ENCODE measurements around the gene IL25. TPM values are rescaled to one million over a fixed set of nuclear protein-coding genes. Genes with fewer than 3 reads are reported as not detected.
"Not testable (repeated sequence)": the region's sequence is repeated elsewhere in the genome, so short reads cannot be mapped to it uniquely, and the experiment has no call there.

IL25 gene
- total RNA-seq, 4 donors from 2014 or later, result not detected

DNA sequence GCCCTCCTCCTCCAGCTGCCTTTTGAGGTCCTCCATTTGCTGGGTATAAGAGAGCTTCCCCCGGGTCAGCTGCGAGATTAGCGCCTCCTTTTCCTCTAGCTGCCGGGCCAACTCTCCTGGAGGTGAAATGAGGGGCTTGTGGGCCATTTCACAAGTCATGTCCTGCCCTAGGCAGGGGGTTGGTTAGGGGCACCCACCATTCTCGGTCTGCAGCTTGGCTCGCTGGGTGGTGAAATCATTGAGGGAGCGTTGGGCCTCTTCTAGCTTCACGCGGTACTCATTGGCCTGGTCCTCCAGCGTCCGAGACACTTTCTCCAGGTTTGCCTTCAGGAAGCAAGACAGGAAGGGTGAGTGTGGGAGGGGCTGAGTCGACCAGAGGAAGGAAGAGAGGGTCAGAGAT lies 16.8 kb downstream of the IL25 start:
- no peak for DNase-seq
- intact Hi-C loops (cut with DNase I), result no loop called here
- H3K27ac ChIP-seq, result no peak overlapping the region
- peaks cover 0 to 18% (median 0%) of the 10 kb centered on the region in 4 donors for H3K27me3 ChIP-seq
- no peaks in the 10 kb centered on the region for H3K36me3 ChIP-seq
- no peaks in the 10 kb centered on the region for H3K4me1 ChIP-seq
- 58 to 64% methylated on average over 4 to 7 of the region's 12 CpGs for WGBS, 2 donors
- H3K4me3 ChIP-seq, result no peak overlapping the region
- TF ChIP-seq, protein P1, sequence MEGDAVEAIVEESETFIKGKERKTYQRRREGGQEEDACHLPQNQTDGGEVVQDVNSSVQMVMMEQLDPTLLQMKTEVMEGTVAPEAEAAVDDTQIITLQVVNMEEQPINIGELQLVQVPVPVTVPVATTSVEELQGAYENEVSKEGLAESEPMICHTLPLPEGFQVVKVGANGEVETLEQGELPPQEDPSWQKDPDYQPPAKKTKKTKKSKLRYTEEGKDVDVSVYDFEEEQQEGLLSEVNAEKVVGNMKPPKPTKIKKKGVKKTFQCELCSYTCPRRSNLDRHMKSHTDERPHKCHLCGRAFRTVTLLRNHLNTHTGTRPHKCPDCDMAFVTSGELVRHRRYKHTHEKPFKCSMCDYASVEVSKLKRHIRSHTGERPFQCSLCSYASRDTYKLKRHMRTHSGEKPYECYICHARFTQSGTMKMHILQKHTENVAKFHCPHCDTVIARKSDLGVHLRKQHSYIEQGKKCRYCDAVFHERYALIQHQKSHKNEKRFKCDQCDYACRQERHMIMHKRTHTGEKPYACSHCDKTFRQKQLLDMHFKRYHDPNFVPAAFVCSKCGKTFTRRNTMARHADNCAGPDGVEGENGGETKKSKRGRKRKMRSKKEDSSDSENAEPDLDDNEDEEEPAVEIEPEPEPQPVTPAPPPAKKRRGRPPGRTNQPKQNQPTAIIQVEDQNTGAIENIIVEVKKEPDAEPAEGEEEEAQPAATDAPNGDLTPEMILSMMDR (IDR thresholded peaks at IDR 0.05), result no peak
- no peak for TF ChIP-seq POLR2A (IDR thresholded peaks at IDR 0.05)
- H3K9me3 ChIP-seq, result no peaks in the 10 kb centered on the region

DNA sequence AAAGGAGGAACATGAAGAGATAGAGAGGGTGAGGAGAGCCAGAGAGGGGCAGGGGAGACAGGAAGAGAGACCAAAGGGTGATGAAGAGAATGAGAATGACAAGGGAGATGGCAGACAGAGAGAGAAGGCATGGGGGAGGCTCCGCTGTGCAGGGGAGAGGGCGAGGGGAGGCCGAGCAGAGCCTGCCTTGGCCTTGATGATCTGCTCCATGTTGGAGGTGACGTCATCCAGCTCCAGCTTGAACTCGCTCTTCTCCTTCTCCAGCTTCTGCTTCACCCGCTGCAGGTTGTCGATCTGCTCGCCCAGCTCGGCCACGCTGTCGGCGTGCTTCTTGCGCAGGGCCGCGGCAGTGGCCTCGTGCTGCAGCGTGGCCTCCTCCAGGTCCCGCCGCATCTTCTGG lies 17.3 kb downstream of the IL25 start:
- intact Hi-C loops (cut with DNase I); H3K9me3 ChIP-seq; H3K4me3 ChIP-seq; H3K36me3 ChIP-seq; DNase-seq; H3K27ac ChIP-seq; H3K4me1 ChIP-seq: not testable (repeated sequence)
- H3K27me3 ChIP-seq, result peaks cover 0 to 18% (median 0%) of the 10 kb centered on the region in 4 donors
- WGBS, 2 donors, result 87 to 88% methylated on average over 5 to 6 of the region's 19 CpGs

DNA sequence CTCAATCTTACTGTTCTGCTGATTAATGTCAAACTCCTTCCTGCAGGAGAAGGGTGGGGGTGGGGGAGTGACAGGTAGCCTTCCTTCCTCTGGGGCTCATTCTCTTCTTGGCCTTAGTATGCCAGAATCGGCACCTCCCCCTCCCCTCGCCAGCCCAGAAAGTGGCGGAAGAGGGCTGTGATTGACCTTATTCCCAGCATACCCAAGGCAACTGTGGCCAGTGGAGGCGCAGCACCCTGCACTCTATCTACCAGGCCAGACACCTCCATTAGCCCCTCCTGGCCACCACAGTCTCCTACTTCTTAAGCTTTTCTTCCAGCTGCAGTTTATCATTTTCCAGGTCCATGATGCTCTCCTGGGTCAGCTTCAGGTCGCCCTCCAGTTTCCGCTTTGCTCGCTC lies 20.0 kb downstream of the IL25 start:
- no peak overlapping the region for H3K27ac ChIP-seq
- H3K36me3 ChIP-seq, result no peaks in the 10 kb centered on the region
- no peaks in the 10 kb centered on the region for H3K9me3 ChIP-seq
- TF ChIP-seq POLR2A (IDR thresholded peaks at IDR 0.05), result no peak
- TF ChIP-seq, protein P1 (IDR thresholded peaks at IDR 0.05), result no peak
- H3K4me1 ChIP-seq, result no peaks in the 10 kb centered on the region
- DNase-seq, result no peak
- intact Hi-C loops (cut with DNase I), result no loop called here
- WGBS, 2 donors, result 77 to 84% methylated on average over 3 to 4 of the region's 7 CpGs
- no peak overlapping the region for H3K4me3 ChIP-seq
- peaks cover 0 to 18% (median 0%) of the 10 kb centered on the region in 4 donors for H3K27me3 ChIP-seq

DNA sequence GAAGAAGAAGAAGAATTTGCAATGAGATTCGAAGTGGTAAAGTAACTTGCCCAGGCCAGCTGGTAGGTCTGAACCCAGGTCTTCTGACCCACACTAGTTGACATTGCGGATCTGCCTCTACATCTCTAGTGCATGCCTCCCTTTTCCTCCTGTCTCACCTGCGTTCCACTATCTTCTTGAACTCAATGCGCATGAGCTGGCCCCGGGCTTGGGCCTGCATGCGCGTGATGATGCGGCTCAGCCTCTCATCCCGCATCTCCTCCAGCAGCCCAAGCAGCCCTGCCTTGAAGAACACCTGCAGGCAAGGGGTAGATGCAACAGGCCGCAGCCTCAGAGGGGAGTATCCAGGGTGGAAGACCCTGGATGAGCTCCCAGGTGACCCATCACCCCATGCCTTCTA lies 23.5 kb downstream of the IL25 start:
- DNase-seq, result no peak
- Histone ChIP-seq H3K36me3 (no peaks in the 10 kb centered on the region), H3K4me1 (no peaks in the 10 kb centered on the region), H3K9me3 (no peaks in the 10 kb centered on the region), H3K27me3 (peaks cover 0 to 8% (median 0%) of the 10 kb centered on the region in 4 donors), H3K4me3 (no peak overlapping the region), H3K27ac (no peak overlapping the region)
- 73 to 74% methylated on average over 4 to 5 of the region's 10 CpGs for WGBS, 2 donors
- TF ChIP-seq, protein P1 (IDR thresholded peaks at IDR 0.05), result no peak
- no peak for TF ChIP-seq POLR2A (IDR thresholded peaks at IDR 0.05)
- intact Hi-C loops (cut with DNase I), result no loop called here

DNA sequence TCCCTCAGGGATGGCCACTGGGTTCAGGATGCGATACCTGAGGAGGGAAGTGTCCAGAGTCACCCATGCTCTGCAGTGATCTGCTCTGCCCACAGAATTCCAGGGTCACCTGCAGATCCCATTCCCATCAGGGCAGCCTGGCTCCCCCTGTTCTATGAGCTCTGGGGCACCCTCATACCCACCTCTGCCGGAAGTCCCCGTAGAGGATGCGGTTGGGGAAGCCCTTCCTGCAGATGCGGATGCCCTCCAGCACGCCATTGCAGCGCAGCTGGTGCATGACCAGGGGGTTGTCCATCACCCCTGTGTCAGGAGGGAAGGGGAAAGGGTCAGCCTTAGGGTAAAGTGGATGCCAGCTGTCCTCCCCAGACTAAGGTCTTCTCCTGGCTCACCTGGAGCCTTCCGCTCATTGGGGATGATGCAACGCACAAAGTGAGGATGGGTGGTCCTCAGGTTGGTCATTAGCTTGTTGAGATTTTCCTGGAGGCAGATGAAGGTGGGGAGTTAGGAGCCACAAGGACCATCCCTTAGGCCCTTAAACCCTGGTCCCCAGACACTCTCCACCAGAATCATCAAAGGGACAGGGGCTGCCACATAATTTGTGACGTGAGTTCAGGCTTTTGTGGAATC lies 24.3 kb downstream of the IL25 start:
- peaks cover 0 to 8% (median 0%) of the 10 kb centered on the region in 4 donors for H3K27me3 ChIP-seq
- H3K4me3 ChIP-seq, result no peak overlapping the region
- WGBS, 2 donors, result 81 to 90% methylated on average over 2 to 5 of the region's 10 CpGs
- no peaks in the 10 kb centered on the region for H3K9me3 ChIP-seq
- TF ChIP-seq, protein P1 (IDR thresholded peaks at IDR 0.05), result no peak
- no peak for TF ChIP-seq POLR2A (IDR thresholded peaks at IDR 0.05)
- no peak overlapping the region for H3K27ac ChIP-seq
- no peaks in the 10 kb centered on the region for H3K36me3 ChIP-seq
- intact Hi-C loops (cut with DNase I), result no loop called here
- H3K4me1 ChIP-seq, result no peaks in the 10 kb centered on the region
- no peak for DNase-seq

DNA sequence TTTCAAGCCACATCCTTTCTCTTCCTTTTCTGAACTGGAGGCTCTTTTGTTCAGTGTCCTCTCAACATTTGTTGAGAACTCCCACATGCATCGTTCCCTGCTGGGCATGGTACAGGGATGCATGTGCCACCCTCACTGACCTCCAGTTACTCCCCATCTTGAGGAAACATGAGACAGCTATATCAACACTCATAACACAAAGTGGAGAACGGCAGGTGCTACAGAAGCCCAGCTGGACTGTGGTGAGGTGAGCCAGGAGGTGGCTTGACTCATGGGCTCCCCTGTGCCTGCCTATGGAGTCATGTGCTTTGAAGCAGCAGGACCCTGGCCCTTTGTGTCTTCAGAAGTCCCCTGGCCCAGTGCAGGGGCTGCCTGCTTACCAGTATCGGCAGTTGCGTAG lies 25.7 kb downstream of the IL25 start:
- 77 to 100% methylated on average over 3 to 4 of the region's 4 CpGs for WGBS, 2 donors

More for the DNA sequence above, 25.7 kb downstream of the IL25 start:
- Histone ChIP-seq H3K27me3 (peaks cover 0 to 12% (median 0%) of the 10 kb centered on the region in 4 donors), H3K4me3 (no peak overlapping the region), H3K36me3 (no peaks in the 10 kb centered on the region), H3K27ac (no peak overlapping the region), H3K4me1 (no peaks in the 10 kb centered on the region), H3K9me3 (no peaks in the 10 kb centered on the region)
- intact Hi-C loops (cut with DNase I), result no loop called here
- no peak for TF ChIP-seq POLR2A (IDR thresholded peaks at IDR 0.05)
- TF ChIP-seq, protein P1 (IDR thresholded peaks at IDR 0.05), result no peak
- DNase-seq, result no peak
